Measurements from ENCODE around the gene LPIN3.

The LPIN3 gene

GRCh38 chr20:41386502-41387427 is 46.1 kb downstream of the LPIN3 start:
- Histone ChIP-seq H3K9ac (no peak overlapping the region), H3K27ac (no peak overlapping the region), H3K4me3 (no peak overlapping the region), H3K9me3 (replicated peaks in 1 of 11) (peaks cover 0 to 16% (median 5%) of the 10 kb centered on the region in 11 experiments; a peak in 12 of 22 replicates), H3K4me2 (peak overlapping the region in 10 of 11 experiments; percentile 15 to 79 (median 40); a peak in 17 of 22 replicates), H3K27me3 (no peaks in the 10 kb centered on the region), H3K36me3 (no peaks in the 10 kb centered on the region), H4K20me1 (no peaks in the 10 kb centered on the region), H3K4me1 (peaks cover 6 to 30% (median 11%) of the 10 kb centered on the region in 10 experiments; a peak in 18 of 20 replicates)
- TF ChIP-seq Cebpa-rat (IDR thresholded peaks at IDR 0.05) = no peak

DNA sequence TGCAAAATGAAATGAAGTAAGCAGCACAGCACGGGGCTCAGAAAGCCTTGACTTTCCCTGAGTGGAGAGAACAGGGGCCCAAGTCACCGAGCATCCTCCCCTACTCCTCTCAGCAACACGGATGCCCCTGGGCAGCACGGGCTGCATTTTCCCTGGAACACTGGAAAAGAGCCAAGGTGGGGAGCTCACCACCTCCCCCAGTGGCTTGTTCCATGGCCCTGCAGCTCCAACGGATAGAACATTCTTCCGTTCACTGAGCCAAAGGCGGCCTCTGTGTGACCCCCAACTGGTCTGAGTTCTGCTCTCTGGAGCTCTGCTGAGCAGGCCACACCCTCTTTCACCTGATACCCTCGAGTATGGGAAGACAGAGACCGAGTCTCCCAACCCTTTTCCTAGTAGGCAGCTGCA is 46.8 kb downstream of the LPIN3 start:
- H3K4me1 ChIP-seq = peaks cover 6 to 23% (median 11%) of the 10 kb centered on the region in 10 experiments; a peak in 18 of 20 replicates
- H3K27me3 ChIP-seq = no peaks in the 10 kb centered on the region
- H3K9ac ChIP-seq = no peak overlapping the region
- H4K20me1 ChIP-seq = no peaks in the 10 kb centered on the region
- no peaks in the 10 kb centered on the region for H3K36me3 ChIP-seq
- peaks cover 0 to 17% (median 5%) of the 10 kb centered on the region in 11 experiments; a peak in 12 of 22 replicates for H3K9me3 ChIP-seq (replicated peaks in 1 of 11)
- H3K27ac ChIP-seq = no peak overlapping the region
- no peak overlapping the region for H3K4me3 ChIP-seq
- peak overlapping the region in 7 of 11 experiments; percentile 27 to 79 (median 61); a peak in 12 of 22 replicates for H3K4me2 ChIP-seq
- TF ChIP-seq Cebpa-rat (IDR thresholded peaks at IDR 0.05) = no peak

DNA sequence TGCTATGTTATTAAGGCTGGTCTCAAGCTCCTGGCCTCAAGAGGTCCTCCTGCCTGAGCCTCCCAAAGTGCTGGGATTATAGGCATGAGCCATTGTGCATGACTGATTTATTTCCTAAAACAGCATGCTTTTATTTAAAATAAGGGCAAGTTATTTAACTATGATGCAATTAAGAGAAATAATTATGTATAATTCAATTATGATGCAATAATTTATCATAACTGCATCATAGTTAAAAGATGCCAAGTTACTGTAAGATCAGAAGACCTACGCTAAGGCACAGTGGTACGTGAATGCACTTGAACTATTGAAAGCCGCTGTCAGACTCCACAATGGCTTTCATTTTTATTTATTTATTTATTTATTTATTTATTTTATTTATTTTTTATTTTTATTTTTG is 50.3 kb downstream of the LPIN3 start:
- peak in 5 of 11 experiments; percentile 18 to 79 (median 60); a peak in 9 of 22 replicates for TF ChIP-seq Cebpa-rat (IDR thresholded peaks at IDR 0.05)
- no peaks in the 10 kb centered on the region for H3K36me3 ChIP-seq
- peaks cover 0 to 6% (median 0%) of the 10 kb centered on the region in 11 experiments; a peak in 3 of 22 replicates for H3K9me3 ChIP-seq (replicated peaks in 1 of 11)
- peaks cover 6 to 14% (median 10%) of the 10 kb centered on the region in 10 experiments; a peak in 18 of 20 replicates for H3K4me1 ChIP-seq
- H3K27me3 ChIP-seq = no peaks in the 10 kb centered on the region
- no peak overlapping the region for H3K4me3 ChIP-seq
- H3K9ac ChIP-seq = no peak overlapping the region
- no peak overlapping the region for H3K27ac ChIP-seq
- H3K4me2 ChIP-seq = no peak overlapping the region
- H4K20me1 ChIP-seq = no peaks in the 10 kb centered on the region

DNA sequence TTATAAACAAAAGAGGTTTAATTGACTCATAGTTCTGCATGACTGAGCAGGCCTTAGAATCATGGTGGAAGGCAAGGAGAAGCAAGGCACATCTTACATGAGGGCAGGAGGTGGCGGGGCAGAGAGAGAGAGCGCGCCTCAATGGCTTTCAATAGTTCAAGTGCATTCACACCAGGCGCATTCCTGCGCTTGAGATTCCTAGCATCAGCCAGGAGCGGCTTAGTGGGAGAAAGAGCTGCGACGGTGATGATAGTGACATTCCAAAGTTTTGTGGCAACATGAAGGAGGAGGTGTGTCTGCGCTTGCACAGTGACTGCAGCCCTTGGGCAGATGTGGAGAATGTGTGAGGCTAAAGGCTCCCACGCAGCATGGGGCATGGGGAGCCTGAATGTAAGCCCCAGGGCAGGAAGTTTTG is 51.0 kb downstream of the LPIN3 start:
- no peaks in the 10 kb centered on the region for H3K36me3 ChIP-seq
- peaks cover 0 to 6% (median 0%) of the 10 kb centered on the region in 11 experiments; a peak in 3 of 22 replicates for H3K9me3 ChIP-seq (replicated peaks in 1 of 11)
- no peak overlapping the region for H3K27ac ChIP-seq
- no peak overlapping the region for H3K4me3 ChIP-seq
- H4K20me1 ChIP-seq = no peaks in the 10 kb centered on the region
- H3K4me2 ChIP-seq = no peak overlapping the region
- no peak for TF ChIP-seq Cebpa-rat (IDR thresholded peaks at IDR 0.05)
- peaks cover 6 to 11% (median 9%) of the 10 kb centered on the region in 10 experiments; a peak in 18 of 20 replicates for H3K4me1 ChIP-seq
- no peak overlapping the region for H3K9ac ChIP-seq
- H3K27me3 ChIP-seq = no peaks in the 10 kb centered on the region

GRCh38 chr20:41392295-41392694 is 51.7 kb downstream of the LPIN3 start:
- Histone ChIP-seq H3K9me3 (replicated peaks in 1 of 11) (peaks cover 0 to 6% (median 0%) of the 10 kb centered on the region in 11 experiments; a peak in 3 of 22 replicates), H3K27me3 (no peaks in the 10 kb centered on the region), H3K4me3 (no peak overlapping the region), H3K27ac (no peak overlapping the region), H3K36me3 (no peaks in the 10 kb centered on the region), H3K4me2 (no peak overlapping the region), H4K20me1 (no peaks in the 10 kb centered on the region), H3K9ac (no peak overlapping the region), H3K4me1 (peaks cover 0 to 4% (median 2%) of the 10 kb centered on the region in 10 experiments; a peak in 13 of 20 replicates)
- no peak for TF ChIP-seq Cebpa-rat (IDR thresholded peaks at IDR 0.05)

DNA sequence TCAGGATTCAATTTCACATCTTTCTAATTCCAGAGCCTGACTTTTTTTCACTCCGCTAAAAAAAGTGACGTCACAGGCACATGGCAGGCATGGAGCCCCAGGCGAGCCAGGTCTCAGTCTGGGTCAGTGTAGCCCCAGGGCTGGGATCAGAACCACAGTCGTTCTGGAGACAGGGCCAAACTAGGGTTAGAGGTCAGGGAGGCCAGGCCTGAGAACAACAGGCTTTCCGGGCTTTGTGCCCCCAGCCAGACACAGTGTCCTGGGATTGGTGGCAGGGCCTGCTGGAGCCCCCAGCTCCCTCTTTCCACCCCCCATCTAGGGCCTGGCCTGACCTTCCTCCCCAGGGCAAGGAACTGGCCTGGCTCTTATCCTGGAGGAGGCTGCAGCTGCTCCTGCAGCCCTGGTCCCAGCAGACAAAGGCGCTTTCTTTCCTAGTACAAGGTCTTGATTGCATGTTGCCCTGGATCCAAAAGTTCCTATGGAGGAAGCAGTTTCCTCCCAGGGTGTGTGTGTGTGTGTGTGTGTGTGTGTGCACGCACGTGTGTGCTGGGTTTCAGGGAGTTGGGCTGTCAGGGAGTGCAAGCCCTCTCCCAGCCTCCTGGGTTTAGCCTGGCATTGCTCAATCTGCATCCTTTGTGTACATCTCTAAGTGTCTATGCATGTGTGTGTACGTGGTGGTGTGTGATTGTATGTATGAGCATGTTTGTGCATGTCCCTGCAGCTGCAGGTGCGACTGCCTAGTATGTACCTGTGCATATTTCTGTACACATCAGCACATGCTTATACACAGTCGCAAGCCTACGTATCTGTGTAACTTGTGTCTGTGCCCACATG is 52.5 kb downstream of the LPIN3 start:
- no peak overlapping the region for H3K27ac ChIP-seq

GRCh38 chr20:41393705-41394066 is 53.1 kb downstream of the LPIN3 start:
- Histone ChIP-seq H3K9ac (no peak overlapping the region), H3K4me2 (no peak overlapping the region), H3K27me3 (no peaks in the 10 kb centered on the region), H3K4me1 (no peaks in the 10 kb centered on the region; a peak in 1 of 20 replicates), H3K9me3 (replicated peaks in 1 of 11) (peaks cover 0 to 6% (median 0%) of the 10 kb centered on the region in 11 experiments; a peak in 3 of 22 replicates), H3K36me3 (no peaks in the 10 kb centered on the region), H4K20me1 (no peaks in the 10 kb centered on the region), H3K4me3 (no peak overlapping the region), H3K27ac (no peak overlapping the region)
- no peak for TF ChIP-seq Cebpa-rat (IDR thresholded peaks at IDR 0.05)

More for the DNA sequence above, 52.5 kb downstream of the LPIN3 start:
- no peaks in the 10 kb centered on the region for H3K36me3 ChIP-seq
- no peaks in the 10 kb centered on the region for H4K20me1 ChIP-seq
- peaks cover 0 to 6% (median 0%) of the 10 kb centered on the region in 11 experiments; a peak in 3 of 22 replicates for H3K9me3 ChIP-seq (replicated peaks in 1 of 11)
- H3K4me2 ChIP-seq = no peak overlapping the region
- H3K9ac ChIP-seq = no peak overlapping the region
- no peaks in the 10 kb centered on the region; a peak in 1 of 20 replicates for H3K4me1 ChIP-seq
- H3K4me3 ChIP-seq = no peak overlapping the region
- H3K27me3 ChIP-seq = no peaks in the 10 kb centered on the region
- TF ChIP-seq Cebpa-rat (IDR thresholded peaks at IDR 0.05) = no peak

DNA sequence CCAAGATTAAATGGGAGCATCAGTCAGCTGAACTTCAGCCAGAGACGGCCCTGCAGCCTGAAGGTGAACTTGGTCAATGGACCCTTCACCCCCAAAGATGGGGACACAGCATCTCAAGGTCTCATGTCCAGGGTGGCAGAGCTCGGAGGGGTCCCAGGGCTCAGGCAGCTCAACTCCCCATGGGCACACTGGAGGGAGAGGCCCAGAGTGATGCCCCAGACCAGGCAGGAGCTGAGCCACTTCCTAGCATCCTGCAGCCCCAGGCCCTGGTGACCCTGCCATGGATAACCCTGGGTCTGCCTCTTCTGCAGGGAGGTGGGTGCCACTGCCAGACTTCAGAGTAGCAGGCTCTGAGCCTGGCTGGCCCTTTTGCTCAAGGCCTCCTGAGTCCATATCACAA is 53.5 kb downstream of the LPIN3 start:
- Histone ChIP-seq H3K36me3 (no peaks in the 10 kb centered on the region), H3K4me1 (no peaks in the 10 kb centered on the region; a peak in 1 of 20 replicates), H4K20me1 (no peaks in the 10 kb centered on the region), H3K4me3 (no peak overlapping the region), H3K4me2 (no peak overlapping the region), H3K27ac (no peak overlapping the region), H3K27me3 (no peaks in the 10 kb centered on the region), H3K9ac (no peak overlapping the region), H3K9me3 (replicated peaks in 1 of 11) (peaks cover 0 to 6% (median 0%) of the 10 kb centered on the region in 11 experiments; a peak in 3 of 22 replicates)
- no peak for TF ChIP-seq Cebpa-rat (IDR thresholded peaks at IDR 0.05)

All from BLaER1 treated with 17β-estradiol and CSF1 and Interleukin-3, amounts not matched to agents 10 nM and 100 nM (cell line).